ENCODE results near the gene NPFF. TPM values are rescaled to one million over a fixed set of nuclear protein-coding genes. Genes with fewer than 3 reads are reported as not detected.

NPFF gene
- total RNA-seq, 1 experiment from 2014 or later, result not detected

DNA sequence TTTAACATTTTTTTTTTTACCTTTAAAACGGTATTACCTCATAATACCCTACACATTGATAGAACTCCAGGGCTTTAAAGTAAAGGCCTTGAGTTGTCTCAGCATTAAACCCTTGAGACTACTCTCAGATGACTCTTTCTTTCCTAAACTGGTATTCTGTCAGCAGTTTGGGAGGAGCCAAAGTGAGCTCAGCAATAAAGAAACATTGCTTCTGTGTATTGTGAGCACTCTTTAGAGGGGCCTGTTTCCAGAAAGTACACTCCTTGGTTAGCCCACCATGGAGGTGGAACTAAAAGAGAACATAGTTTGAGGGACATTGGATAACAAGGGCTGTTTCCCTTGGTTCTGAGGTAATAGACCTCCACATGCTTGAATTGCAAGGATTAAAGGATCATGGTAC, 28.4 kb downstream of the NPFF start:
- DNase-seq (ENCODE audit: low read depth), result no peak

DNA sequence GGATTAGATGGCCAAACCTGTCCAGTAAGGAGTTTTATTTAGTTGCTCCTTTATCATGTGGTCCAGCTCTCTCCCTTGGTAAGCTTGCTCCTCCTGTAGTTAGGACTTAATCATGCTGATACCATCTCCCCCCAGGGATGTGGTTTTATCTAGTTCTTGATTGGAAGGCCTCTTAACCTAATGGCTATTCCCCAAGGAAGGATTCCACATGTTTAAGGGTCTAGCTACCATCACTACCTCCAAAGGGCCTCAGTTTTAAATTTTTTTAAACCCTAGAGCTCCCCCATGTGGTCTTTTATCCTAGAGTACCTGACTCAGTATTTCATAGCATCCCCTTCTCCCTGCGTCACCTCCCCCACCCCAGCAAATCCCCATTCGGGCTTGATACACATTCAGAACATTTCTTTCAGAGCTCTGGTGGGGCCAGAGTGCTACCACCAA, 30.5 kb downstream of the NPFF start:
- peak; percentile 56 for DNase-seq (ENCODE audit: low read depth)

DNA sequence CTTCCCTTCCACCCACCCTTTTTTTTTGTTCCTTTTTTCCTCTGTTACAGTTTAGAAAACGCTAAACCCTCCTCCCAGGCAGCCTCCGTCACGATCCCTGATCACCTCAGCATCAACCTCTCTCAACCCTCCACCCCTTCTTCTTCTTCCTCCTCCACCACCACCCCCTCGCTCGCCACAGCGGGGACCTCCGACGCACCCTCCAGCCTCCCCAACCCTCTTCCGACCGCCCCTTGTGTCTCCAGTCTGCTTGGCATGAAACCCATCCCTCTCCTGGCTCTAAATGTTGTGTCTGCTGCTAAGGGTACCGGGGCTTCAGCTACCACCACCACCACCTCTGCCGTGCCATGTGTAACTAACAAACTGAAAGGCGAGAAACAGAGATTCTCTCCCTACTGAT, 32.5 kb downstream of the NPFF start:
- DNase-seq (ENCODE audit: low read depth), result no peak

- DNase-seq (ENCODE audit: low read depth), result no peak
Observed at GRCh38 chr12:53474077-53474476, 33.2 kb downstream of the NPFF start.

DNA sequence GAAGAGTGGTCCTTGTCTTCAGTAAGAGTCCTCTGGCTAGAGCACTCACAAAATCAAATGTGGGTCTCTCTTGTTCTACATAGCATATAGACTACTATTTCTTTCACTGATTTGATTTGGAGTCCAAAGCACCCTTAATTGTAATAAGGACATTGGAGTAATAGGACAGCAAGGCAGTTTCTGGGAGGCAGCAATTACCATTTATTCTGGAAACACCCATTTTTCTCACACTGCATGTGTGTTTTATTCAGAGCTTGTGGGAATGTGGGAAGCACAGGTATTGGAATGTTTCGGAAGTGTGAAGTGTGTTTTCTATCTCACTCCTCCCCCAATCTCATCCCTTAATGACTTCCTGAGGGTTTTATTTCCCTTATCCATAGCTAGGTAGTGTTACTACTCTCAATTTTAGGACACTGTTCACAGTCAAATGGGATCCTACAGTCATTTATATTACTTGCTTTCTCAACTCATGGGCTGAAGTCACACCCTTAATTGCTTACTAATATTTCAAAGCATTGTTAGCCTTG, 35.2 kb downstream of the NPFF start:
- no peak for DNase-seq (ENCODE audit: low read depth)

DNA sequence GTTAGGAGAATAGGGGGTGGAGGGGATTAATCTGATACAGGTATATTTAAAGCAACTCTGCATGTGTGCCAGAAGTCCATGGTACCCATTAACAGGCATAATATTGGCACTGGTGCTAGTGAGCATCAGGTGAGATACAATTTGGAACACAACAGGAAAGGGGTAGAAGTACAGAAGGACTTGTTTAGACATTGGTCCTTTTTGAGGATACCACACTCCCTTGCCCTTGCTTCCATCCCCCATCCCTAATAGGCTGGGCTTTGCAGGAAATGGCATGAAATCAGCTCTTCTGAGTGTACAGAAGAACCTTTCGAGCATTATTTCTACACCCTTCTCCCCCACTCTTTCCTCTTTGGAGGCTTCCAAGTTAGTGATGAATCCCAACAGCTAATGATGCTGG, 39.0 kb downstream of the NPFF start:
- no peak for DNase-seq (ENCODE audit: low read depth)

GRCh38 chr12:53467880-53468279, 39.4 kb downstream of the NPFF start:
- DNase-seq (ENCODE audit: low read depth), result no peak

DNA sequence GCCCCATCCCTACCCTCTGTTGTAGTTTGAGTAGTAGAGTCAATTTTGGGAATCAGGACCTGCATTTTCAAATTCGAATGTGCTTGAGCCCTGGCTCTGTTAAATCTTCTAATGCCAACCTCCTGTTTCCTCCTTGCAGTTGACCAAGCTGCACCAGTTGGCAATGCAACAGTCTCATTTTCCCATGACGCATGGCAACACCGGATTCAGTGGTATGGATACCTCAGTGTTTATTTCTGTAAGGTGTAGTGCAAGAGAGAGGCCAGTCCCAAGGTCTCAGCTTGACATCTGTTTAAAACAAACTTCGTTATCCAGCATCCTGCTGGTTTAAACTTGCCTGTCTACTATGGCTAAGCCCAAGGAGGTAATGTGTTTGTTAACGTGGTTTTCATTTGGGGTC, 40.2 kb downstream of the NPFF start:
- DNase-seq (ENCODE audit: low read depth), result no peak

DNA sequence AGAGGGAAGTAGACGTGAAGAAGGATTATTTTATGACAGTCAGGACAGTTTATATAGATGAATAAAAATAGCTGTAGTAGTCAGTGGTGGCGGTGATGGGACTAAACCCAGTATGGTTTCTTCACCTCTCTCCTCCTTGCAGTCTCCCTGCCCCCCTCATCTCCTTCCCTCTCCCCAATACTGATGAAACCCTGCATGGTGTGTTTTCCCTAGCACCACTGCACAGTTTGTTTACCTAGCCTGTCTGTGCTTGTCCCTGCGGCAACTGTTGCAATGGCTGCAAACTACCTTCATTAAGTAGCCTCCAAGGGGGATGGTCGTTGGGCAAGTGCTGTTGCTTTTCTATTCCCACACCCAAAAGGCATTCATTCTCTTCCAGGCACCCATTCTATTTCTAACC, 40.6 kb downstream of the NPFF start:
- no peak for DNase-seq (ENCODE audit: low read depth)

GRCh38 chr12:53465679-53466078, 41.6 kb downstream of the NPFF start:
- no peak for DNase-seq (ENCODE audit: low read depth)

GRCh38 chr12:53464685-53465418, 42.4 kb downstream of the NPFF start:
- no peak for DNase-seq (ENCODE audit: low read depth)

- DNase-seq (ENCODE audit: low read depth), result no peak
Observed at GRCh38 chr12:53463802-53464560, 43.3 kb downstream of the NPFF start.

- no peak for DNase-seq (ENCODE audit: low read depth)
Observed at GRCh38 chr12:53462935-53463334, 44.3 kb downstream of the NPFF start.

DNA sequence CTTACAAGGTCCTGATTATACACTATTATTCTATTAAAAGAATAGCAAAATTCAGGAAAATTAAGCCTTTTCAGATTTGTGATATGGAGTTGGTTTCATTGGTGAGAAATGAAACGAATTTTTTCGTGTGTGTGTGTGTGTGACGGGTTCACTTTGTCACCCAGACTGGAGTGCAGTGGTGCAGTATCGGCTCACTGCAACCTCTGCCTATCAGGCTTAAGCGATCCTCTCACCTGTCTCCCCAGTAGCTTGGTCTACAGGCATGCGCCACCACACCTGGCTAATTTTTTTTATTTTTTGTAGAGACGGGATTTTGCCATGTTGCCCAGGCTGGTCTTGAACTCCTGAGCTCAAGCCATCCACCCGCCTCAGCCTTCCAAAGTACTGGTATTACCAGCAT, 45.7 kb downstream of the NPFF start:
- no peak for DNase-seq (ENCODE audit: low read depth)

DNA sequence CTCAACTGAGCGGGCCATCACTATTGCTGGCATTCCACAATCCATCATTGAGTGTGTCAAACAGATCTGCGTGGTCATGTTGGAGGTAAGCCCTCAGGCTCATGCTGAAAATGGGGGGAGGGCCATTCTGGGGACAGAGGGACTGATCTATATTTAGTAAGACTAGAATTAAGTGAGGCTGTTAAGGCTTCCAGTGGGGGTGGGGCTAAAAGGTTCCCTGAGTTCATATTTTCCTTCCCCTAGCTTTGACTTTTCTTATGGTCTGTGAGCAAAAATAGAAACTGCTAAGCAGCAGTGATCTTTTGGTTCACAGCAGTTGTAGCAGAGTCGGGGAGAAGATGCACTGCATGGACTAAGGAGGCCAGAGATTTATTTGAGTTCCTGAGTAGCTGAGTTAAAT, 46.2 kb downstream of the NPFF start:
- DNase-seq (ENCODE audit: low read depth), result no peak

DNA sequence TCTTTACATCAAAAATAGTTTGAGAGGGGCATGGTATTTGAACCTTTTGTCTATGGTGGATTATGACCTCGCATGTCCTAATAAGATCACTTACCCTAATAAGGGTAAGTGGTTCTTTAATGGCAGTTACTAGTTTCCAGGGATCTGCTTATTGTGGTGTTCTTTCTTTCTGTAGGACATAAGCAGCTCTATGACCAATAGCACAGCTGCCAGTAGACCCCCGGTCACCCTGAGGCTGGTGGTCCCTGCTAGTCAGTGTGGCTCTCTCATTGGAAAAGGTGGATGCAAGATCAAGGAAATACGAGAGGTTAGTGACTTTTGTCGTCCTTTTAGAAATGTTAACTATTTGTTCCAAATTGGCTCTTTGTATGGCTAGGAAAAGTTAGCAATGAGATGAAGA, 48.2 kb downstream of the NPFF start:
- DNase-seq (ENCODE audit: low read depth), result no peak

Small RNA genes within 50 kb of the gene (small RNA-seq; reads per million reads assigned to genes)
- gene AC023509.3, result not detected

Other genes starting within 250 kb of the NPFF start
- 16.8 and 20.0 TPM in 2 replicates for gene ESPL1, start 239.2 kb downstream of the NPFF start, total RNA-seq (2014; rRNA removed; shearing (Covaris generic))
- gene PFDN5, start 211.9 kb downstream of the NPFF start, total RNA-seq (2014; rRNA removed; shearing (Covaris generic)), result 309 and 490 TPM in 2 replicates
- 108 and 119 TPM in 2 replicates for gene MYG1, start 207.8 kb downstream of the NPFF start, total RNA-seq (2014; rRNA removed; shearing (Covaris generic))
- 117 and 134 TPM in 2 replicates for gene AAAS, start 185.9 kb downstream of the NPFF start, total RNA-seq (2014; rRNA removed; shearing (Covaris generic))
- 0.10 TPM in 1 of 2 replicates, not detected in the other for gene SP7, start 171.1 kb downstream of the NPFF start, total RNA-seq (2014; rRNA removed; shearing (Covaris generic))
- 25.7 and 36.9 TPM in 2 replicates for gene SP1, start 127.3 kb downstream of the NPFF start, total RNA-seq (2014; rRNA removed; shearing (Covaris generic))
- 0.27 TPM in 1 of 2 replicates, not detected in the other for gene AMHR2, start 83.6 kb downstream of the NPFF start, total RNA-seq (2014; rRNA removed; shearing (Covaris generic))
- gene PRR13, start 65.8 kb downstream of the NPFF start, total RNA-seq (2014; rRNA removed; shearing (Covaris generic)), result 70.7 and 100 TPM in 2 replicates
- 166 and 243 TPM in 2 replicates for gene PCBP2, start 55.4 kb downstream of the NPFF start, total RNA-seq (2014; rRNA removed; shearing (Covaris generic))
- gene MAP3K12, start 8.0 kb downstream of the NPFF start, total RNA-seq (2014; rRNA removed; shearing (Covaris generic)), result 12.3 and 18.9 TPM in 2 replicates
- gene TARBP2, start 6.2 kb downstream of the NPFF start, total RNA-seq (2014; rRNA removed; shearing (Covaris generic)), result 88.1 and 98.4 TPM in 2 replicates
- gene ATF7, start 118.9 kb upstream of the NPFF start, total RNA-seq (2014; rRNA removed; shearing (Covaris generic)), result 3.7 and 8.5 TPM in 2 replicates
- gene ATP5MC2, start 168.6 kb upstream of the NPFF start, total RNA-seq (2014; rRNA removed; shearing (Covaris generic)), result 390 and 472 TPM in 2 replicates
- gene CALCOCO1, start 220.0 kb upstream of the NPFF start, total RNA-seq (2014; rRNA removed; shearing (Covaris generic)), result 17.0 and 24.6 TPM in 2 replicates
- gene CISTR, start 244.5 kb upstream of the NPFF start, total RNA-seq (2014; rRNA removed; shearing (Covaris generic)), result not detected in 2 replicates

Measured in HT1080 (cell line).